Measurements from ENCODE around the gene SSR4.

SSR4 gene

GRCh38 chrX:153780678-153781427 lies 13.6 kb upstream of the SSR4 start, which contains the start of gene SRPK3:
Gene SRPK3, plus strand, starts transcription at chrX:153781041. Its CDS starts 46 bp downstream, at chrX:153781087.
- DNase-seq (ENCODE audit: low read depth, low spot score): no peak

GRCh38 chrX:153781428-153782047 lies 12.9 kb upstream of the SSR4 start:
- DNase-seq (ENCODE audit: low read depth, low spot score): no peak

- no peak for DNase-seq (ENCODE audit: low read depth, low spot score)
Measured at GRCh38 chrX:153782313-153782712, 12.2 kb upstream of the SSR4 start.

GRCh38 chrX:153782871-153783270 lies 11.6 kb upstream of the SSR4 start:
- DNase-seq (ENCODE audit: low read depth, low spot score): no peak

- DNase-seq (ENCODE audit: low read depth, low spot score): no peak
Measured at GRCh38 chrX:153783378-153784013, 11.0 kb upstream of the SSR4 start.

GRCh38 chrX:153784325-153784967 lies 10.0 kb upstream of the SSR4 start:
- no peak for DNase-seq (ENCODE audit: low read depth, low spot score)

- no peak for DNase-seq (ENCODE audit: low read depth, low spot score)
Measured at GRCh38 chrX:153786669-153787068, 7.8 kb upstream of the SSR4 start.

GRCh38 chrX:153789654-153790053 lies 4.8 kb upstream of the SSR4 start:
- DNase-seq (ENCODE audit: low read depth, low spot score): no peak

GRCh38 chrX:153791104-153791852 lies 3.2 kb upstream of the SSR4 start:
- no peak for DNase-seq (ENCODE audit: low read depth, low spot score)

- no peak for DNase-seq (ENCODE audit: low read depth, low spot score)
Measured at GRCh38 chrX:153792368-153792767, 2.1 kb upstream of the SSR4 start.

GRCh38 chrX:153793291-153793690 lies 1.2 kb upstream of the SSR4 start:
- DNase-seq (ENCODE audit: low read depth, low spot score): no peak

GRCh38 chrX:153794897-153795816 lies 689 bp downstream of the SSR4 start:
- DNase-seq (ENCODE audit: low read depth, low spot score): no peak

- no peak for DNase-seq (ENCODE audit: low read depth, low spot score)
Measured at GRCh38 chrX:153797415-153798015, 3.0 kb downstream of the SSR4 start.

- no peak for DNase-seq (ENCODE audit: low read depth, low spot score)
Measured at GRCh38 chrX:153799326-153799725, 4.9 kb downstream of the SSR4 start.

GRCh38 chrX:153800177-153800722 lies 5.8 kb downstream of the SSR4 start:
- no peak for DNase-seq (ENCODE audit: low read depth, low spot score)

- DNase-seq (ENCODE audit: low read depth, low spot score): no peak
Measured at GRCh38 chrX:153800746-153801145, 6.3 kb downstream of the SSR4 start.

- no peak for DNase-seq (ENCODE audit: low read depth, low spot score)
Measured at GRCh38 chrX:153801669-153802068, 7.2 kb downstream of the SSR4 start.

GRCh38 chrX:153802513-153803045 lies 8.1 kb downstream of the SSR4 start:
- no peak for DNase-seq (ENCODE audit: low read depth, low spot score)
